Measurements from ENCODE around the gene HDAC4. TPM values are rescaled to one million over a fixed set of nuclear protein-coding genes. Genes with fewer than 3 reads are reported as not detected.

The HDAC4 gene
- total and polyA plus RNA-seq, 2 donors (not counting 1 experiment from before 2014, with no cell fraction given) = 13.5 to 46.0 TPM

- H3K4me1 ChIP-seq (ENCODE audit: control insufficient read depth in 2 of 2, insufficient read depth in 2 of 2, low read length in 2 of 2) = no peaks in the 10 kb centered on the region
- H3K27ac Mint-ChIP-seq = no peak overlapping the region
- no peaks in the 10 kb centered on the region for H3K27me3 Mint-ChIP-seq
- peaks cover 0 to 22% (median 2%) of the 10 kb centered on the region in 3 donors for H3K9me3 ChIP-seq (ENCODE audit: control extremely low read depth in 1 of 3, control insufficient read depth in 2 of 3, insufficient read depth in 1 of 3, low read length in 2 of 3)
- no peak overlapping the region for H3K4me3 ChIP-seq (ENCODE audit: control extremely low read depth in 1 of 5, extremely low read depth in 1 of 5, insufficient read depth in 1 of 5, low read depth in 2 of 5, low read length in 4 of 5)
- no peak for TF ChIP-seq EZH2 (IDR thresholded peaks at IDR 0.05; ENCODE audit: borderline replicate concordance, insufficient read depth, low read depth, low read length, poor library complexity, severe bottlenecking)
- no peak for TF ChIP-seq CTCF (IDR thresholded peaks at IDR 0.05)
- CTCF ChIA-PET = no interaction called here
- no peak overlapping the region for H3K4me2 ChIP-seq (replicated peaks; ENCODE audit: low read depth, low read length, poor library complexity, severe bottlenecking)
- H3K36me3 ChIP-seq (replicated peaks in 1 of 2; ENCODE audit: control extremely low read depth in 1 of 2, control insufficient read depth in 1 of 2, extremely low read depth in 1 of 2, insufficient read depth in 2 of 2, low read length in 1 of 2) = peaks cover 0 to 14% of the 10 kb centered on the region in 2 experiments
- H3K4me1 Mint-ChIP-seq = no peaks in the 10 kb centered on the region
- H3K9me3 Mint-ChIP-seq (ENCODE audit: insufficient read depth) = no peaks in the 10 kb centered on the region
- H2AFZ ChIP-seq (ENCODE audit: insufficient read depth, low read depth, low read length, poor library complexity, severe bottlenecking) = no peak overlapping the region
- POLR2A ChIA-PET = no interaction called here
- intact Hi-C loops (cut with micrococcal nuclease) = no loop called here
- H3K9ac ChIP-seq (ENCODE audit: low read length) = no peak overlapping the region
- H3K27me3 ChIP-seq (replicated peaks in 1 of 4; ENCODE audit: control extremely low read depth in 1 of 4, control insufficient read depth in 3 of 4, insufficient read depth in 4 of 4, low read length in 3 of 4) = no peaks in the 10 kb centered on the region
- H3K79me2 ChIP-seq (ENCODE audit: control insufficient read depth, insufficient read depth, low read length) = no peaks in the 10 kb centered on the region
- no peak for ATAC-seq (ENCODE audit: low read depth)
- DNase-seq = no peak
- WGBS (ENCODE audit: insufficient coverage) = 94% methylated on average over 17 of the region's 20 CpGs
- no peak overlapping the region for H3K4me3 Mint-ChIP-seq
- H3K27ac ChIP-seq (ENCODE audit: low read length in 2 of 2) = no peak overlapping the region
- no peaks in the 10 kb centered on the region for H4K20me1 ChIP-seq (ENCODE audit: control insufficient read depth, insufficient read depth, low read length, poor library complexity, severe bottlenecking)
Observed at GRCh38 chr2:239186516-239187357, 214.1 kb downstream of the HDAC4 start.
